ENCODE data around the gene OS9. TPM values are rescaled to one million over a fixed set of nuclear protein-coding genes. Genes with fewer than 3 reads are reported as not detected.

OS9 gene
- total RNA-seq, 1 experiment from 2014 or later = 1,701 TPM

DNA sequence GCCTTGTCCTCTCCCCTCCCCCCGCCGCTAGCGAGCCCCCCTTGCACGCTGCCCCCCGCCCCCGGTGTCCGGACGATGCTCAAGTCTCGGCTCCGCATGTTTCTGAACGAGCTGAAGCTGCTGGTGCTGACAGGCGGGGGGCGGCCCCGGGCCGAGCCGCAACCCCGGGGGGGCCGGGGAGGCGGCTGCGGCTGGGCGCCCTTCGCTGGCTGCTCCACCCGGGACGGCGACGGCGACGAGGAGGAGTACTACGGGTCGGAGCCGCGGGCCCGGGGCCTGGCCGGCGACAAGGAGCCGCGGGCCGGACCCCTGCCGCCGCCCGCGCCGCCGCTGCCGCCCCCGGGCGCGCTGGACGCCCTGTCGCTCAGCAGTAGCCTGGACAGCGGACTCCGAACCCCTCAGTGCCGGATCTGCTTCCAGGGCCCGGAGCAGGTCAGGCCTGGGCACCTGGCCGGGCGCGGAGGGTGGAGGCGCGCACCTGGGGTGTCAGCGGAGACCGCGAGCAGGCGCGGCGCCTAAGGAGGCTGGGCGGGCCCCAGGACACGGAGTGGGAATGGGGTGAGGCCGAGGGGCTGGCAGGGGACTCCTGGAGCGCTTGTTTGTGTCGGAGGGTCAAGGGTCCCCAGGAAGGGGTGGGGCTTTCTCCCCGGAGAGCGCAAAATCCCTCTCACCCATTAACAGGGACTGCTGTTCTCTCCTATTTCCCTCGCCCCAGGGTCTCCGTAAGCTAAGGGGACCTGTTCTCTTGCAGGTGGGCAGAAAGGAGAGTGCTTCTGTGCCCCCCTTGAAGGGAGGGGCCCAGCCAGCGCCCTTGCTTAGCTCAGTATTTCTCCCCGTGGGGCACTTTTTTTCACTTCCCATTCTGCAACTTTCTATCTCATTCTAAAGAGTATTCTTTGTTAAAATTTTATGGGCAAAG is 61.8 kb downstream of the OS9 start:
- Histone ChIP-seq H3K36me3 (peaks cover 15% of the 10 kb centered on the region), H3K27ac (no peak overlapping the region), H3K27me3 (peaks cover 7% of the 10 kb centered on the region), H3K4me1 (peaks cover 24% of the 10 kb centered on the region), H3K4me3 (peak overlapping the region; percentile 60), H3K9me3 (replicated peaks) (no peaks in the 10 kb centered on the region)
- peak; percentile 91 to 92 for DNase-seq

DNA sequence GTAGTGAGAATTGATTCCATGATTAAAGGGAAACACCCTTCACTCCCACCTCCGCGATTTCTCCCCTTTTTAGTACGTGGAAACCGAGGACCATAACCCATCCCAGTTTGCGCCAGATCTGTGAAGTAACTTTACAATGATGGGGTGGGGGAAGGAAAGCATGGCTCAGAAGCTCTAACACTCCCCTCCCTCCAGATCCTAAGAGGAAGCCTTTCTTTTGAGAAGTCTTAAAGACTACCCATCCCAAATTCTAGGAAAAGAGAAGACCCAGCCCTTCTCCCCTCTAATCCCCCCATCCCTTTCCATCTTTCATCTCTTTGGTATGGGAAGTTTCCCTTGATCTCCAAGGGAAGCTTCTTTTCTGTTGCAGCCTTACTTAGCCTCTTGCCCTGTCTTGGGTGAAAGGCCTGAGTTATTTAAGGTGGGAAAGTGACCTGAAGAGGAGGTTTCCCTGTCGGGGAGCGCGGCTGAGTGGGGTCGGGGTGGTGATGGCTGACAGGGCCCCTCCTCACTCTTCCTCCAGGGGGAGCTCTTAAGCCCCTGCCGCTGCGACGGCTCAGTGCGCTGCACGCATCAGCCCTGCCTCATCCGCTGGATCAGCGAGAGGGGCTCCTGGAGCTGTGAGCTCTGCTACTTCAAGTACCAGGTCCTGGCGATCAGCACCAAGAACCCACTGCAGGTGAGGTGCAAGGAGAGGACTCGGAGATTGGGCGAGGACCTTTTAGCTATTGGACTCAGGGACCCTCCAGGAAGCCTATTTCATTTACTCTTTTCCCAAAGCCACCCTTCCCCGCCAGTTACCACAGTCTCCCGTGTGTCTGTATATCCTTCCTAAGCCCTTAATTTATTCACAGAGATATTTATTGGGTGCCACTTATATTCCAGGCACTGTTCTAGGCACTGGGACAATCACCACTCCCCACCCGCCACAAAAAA is 62.7 kb downstream of the OS9 start:
- Histone ChIP-seq H3K36me3 (peaks cover 12% of the 10 kb centered on the region), H3K27ac (no peak overlapping the region), H3K4me1 (peaks cover 20% of the 10 kb centered on the region), H3K9me3 (replicated peaks) (no peaks in the 10 kb centered on the region), H3K27me3 (peaks cover 7% of the 10 kb centered on the region), H3K4me3 (peak overlapping the region; percentile 60)
- DNase-seq = peak; percentile 93 to 96

DNA sequence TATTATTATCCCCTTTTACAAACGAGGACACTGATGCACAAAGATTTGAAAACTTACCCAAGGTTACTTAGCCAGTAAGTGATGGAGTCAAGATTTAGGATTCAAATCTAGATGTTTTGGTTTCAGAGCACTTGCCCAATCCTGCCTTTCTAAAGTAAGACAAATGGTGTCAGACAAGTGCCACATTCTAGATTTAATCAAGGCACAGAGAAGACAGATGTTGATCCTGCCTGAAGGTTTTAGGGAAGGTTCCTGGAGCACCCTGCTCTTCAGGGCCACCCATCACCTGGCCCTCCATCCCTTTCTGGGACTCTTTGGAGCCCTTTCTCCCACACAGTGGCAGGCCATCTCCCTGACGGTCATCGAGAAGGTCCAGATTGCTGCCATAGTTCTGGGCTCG is 63.8 kb downstream of the OS9 start:
- DNase-seq = peak in 1 of 2 experiments; percentile 59
- Histone ChIP-seq H3K27me3 (peaks cover 7% of the 10 kb centered on the region), H3K4me3 (no peak overlapping the region), H3K4me1 (peaks cover 18% of the 10 kb centered on the region), H3K36me3 (peaks cover 21% of the 10 kb centered on the region), H3K27ac (no peak overlapping the region), H3K9me3 (replicated peaks) (no peaks in the 10 kb centered on the region)

DNA sequence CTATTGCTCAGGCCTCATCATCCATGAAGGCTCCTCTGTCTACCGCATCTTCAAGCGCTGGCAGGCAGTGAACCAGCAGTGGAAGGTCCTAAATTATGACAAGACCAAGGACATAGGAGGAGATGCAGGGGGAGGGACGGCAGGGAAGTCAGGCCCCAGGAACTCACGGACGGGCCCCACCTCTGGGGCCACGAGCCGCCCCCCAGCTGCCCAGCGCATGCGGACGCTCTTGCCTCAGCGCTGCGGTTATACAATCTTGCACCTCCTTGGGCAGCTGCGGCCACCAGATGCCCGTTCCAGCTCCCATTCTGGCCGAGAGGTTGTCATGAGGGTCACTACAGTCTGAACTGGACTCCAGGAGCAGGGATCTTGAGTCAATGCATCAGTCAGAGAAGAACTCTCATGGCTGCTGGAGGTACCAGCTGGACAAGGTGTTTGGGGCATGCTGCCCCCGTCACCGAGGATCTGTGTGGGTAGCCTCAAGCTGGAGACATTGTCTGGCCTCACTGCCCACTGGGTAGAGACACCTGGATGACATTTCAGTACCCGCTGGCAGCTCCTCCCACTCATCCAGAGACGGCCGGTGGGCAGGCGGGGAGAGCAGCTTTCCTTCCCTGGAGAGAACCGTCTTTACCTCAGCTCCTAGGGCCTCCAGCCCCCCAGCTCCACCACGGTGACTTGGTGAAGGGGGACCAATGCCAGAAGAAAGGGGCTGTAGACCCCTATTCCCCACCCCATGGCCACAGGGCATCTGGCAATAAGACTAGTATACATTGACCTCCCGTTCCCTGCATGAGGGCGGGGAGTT is 64.8 kb downstream of the OS9 start:
- peak; percentile 68 to 71 for DNase-seq
- peaks cover 7% of the 10 kb centered on the region for H3K27me3 ChIP-seq
- H3K27ac ChIP-seq = no peak overlapping the region
- H3K4me3 ChIP-seq = no peak overlapping the region
- H3K36me3 ChIP-seq = peaks cover 31% of the 10 kb centered on the region
- H3K4me1 ChIP-seq = peaks cover 11% of the 10 kb centered on the region
- no peaks in the 10 kb centered on the region for H3K9me3 ChIP-seq (replicated peaks)

DNA sequence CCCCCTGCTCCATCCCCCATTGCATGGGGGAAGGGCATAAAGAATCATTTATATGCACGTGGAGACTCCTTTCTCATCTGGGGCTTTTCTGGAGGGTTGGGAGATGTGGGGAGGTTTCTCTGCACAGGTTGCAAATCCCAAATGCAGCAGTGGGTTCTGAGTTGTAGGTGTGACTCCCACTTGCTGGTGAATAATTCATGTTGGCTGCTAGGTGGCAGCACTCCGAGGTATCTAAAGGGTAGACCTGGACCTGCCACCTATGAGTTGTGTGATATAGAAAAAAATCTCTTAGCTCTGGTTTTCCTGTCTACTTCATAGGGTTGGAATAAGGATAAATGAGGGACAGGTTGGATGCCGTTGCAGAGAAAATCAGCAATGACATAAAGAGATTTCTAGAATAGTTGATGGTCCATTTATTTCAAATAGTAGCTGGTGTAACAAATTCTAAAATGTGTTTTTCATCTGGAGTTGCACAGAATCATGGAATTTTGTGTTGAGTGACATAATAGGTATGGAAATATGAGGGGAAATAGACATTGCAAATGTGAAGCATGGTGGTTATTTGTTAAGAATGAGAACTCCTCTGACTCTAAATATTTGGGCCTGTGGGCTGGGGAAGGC is 65.5 kb downstream of the OS9 start:
- H3K36me3 ChIP-seq = peaks cover 38% of the 10 kb centered on the region
- no peak overlapping the region for H3K27ac ChIP-seq
- DNase-seq = peak; percentile 62 to 88
- H3K27me3 ChIP-seq = peaks cover 2% of the 10 kb centered on the region
- H3K4me3 ChIP-seq = no peak overlapping the region
- peaks cover 9% of the 10 kb centered on the region for H3K4me1 ChIP-seq
- no peaks in the 10 kb centered on the region for H3K9me3 ChIP-seq (replicated peaks)

DNA sequence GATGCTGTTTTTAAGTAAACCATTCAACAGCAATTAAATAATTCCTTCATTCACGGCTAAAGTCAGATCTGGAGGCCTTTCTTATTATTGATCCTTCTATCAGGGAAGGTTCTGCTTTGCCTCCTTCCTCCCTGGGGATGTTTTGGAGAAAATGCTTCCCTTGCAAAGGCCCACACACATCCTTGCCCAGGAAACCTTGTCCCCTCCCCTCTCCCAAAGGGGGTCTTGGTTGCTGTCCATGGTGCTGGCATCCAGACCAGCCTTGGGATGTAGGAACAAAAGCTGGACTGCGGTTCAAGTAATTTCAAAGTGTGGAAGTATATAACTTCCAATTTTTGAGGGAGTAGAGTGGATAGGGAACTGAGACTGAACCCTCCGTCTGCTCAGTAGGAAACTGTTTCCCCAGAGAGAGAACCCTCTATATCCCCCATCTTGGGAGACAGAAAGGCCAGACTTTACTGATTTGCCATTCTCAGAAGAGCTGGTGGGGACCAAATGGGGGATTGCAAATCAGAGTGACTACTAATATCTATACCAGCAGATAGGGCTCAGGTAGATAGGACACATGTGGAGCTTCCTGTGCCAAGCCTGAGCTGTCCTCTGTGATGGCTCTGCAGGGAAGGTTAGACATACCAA is 66.5 kb downstream of the OS9 start:
- DNase-seq = peak in 1 of 2 experiments; percentile 96
- no peaks in the 10 kb centered on the region for H3K27me3 ChIP-seq
- peaks cover 46% of the 10 kb centered on the region for H3K36me3 ChIP-seq
- H3K4me1 ChIP-seq = peaks cover 7% of the 10 kb centered on the region
- no peak overlapping the region for H3K27ac ChIP-seq
- H3K4me3 ChIP-seq = no peak overlapping the region
- no peaks in the 10 kb centered on the region for H3K9me3 ChIP-seq (replicated peaks)

DNA sequence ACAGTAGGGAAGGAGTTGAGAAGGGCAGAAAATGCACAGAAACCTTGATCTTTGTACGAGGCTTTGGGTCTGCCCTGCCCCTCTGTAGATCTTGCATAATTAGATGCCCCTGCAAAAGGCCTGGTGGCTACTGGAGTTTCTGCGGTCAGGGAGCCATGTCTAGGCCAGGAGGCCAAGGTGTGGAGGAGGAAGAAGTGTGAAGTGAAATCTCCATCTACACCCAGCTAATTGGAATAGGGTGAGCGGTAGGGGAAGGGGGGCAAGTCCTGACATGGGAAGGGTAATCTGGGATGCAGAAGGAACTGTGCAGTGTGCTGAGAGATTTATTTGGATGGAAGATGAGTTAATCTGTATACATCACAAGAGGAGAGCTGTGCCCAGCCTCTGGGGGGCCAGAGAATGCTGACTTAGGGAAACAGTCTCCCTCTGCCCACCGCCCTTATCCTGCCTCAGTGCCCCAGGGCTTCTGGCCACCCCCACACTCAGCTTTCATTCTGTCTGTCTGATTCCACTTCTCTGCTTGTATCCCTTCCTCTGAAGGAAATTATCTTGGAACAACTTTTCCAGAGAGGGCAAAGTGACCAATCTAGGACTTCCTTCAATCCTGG is 67.6 kb downstream of the OS9 start:
- peaks cover 49% of the 10 kb centered on the region for H3K36me3 ChIP-seq
- peak; percentile 60 to 64 for DNase-seq
- H3K4me1 ChIP-seq = peaks cover 1% of the 10 kb centered on the region
- no peak overlapping the region for H3K27ac ChIP-seq
- no peak overlapping the region for H3K4me3 ChIP-seq
- H3K27me3 ChIP-seq = no peaks in the 10 kb centered on the region
- H3K9me3 ChIP-seq (replicated peaks) = no peaks in the 10 kb centered on the region

DNA sequence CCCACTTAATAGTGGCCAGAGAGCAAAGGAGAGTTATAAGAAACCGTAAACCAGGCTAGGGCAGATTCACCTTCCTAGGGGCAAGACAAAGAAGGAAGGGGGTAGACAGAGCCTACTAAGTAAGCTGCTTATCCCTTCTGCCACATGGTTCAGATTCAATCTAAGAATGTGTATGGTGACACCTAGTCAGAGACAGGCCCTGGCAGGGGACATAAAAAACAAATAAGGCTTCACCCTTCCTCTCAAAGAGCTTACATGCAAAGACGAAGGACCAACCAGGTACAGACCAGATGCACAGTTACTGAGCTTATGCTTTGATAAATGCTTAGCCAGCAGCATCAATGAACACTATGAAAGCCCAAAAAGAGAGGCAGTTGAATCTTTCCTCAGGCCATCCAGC is 68.5 kb downstream of the OS9 start:
- peak in 1 of 2 experiments; percentile 60 for DNase-seq
- Histone ChIP-seq H3K27ac (no peak overlapping the region), H3K4me3 (no peak overlapping the region), H3K27me3 (no peaks in the 10 kb centered on the region), H3K36me3 (peaks cover 59% of the 10 kb centered on the region), H3K4me1 (peaks cover 3% of the 10 kb centered on the region; the same call in 1 of the 2 replicates), H3K9me3 (replicated peaks) (no peaks in the 10 kb centered on the region)

DNA sequence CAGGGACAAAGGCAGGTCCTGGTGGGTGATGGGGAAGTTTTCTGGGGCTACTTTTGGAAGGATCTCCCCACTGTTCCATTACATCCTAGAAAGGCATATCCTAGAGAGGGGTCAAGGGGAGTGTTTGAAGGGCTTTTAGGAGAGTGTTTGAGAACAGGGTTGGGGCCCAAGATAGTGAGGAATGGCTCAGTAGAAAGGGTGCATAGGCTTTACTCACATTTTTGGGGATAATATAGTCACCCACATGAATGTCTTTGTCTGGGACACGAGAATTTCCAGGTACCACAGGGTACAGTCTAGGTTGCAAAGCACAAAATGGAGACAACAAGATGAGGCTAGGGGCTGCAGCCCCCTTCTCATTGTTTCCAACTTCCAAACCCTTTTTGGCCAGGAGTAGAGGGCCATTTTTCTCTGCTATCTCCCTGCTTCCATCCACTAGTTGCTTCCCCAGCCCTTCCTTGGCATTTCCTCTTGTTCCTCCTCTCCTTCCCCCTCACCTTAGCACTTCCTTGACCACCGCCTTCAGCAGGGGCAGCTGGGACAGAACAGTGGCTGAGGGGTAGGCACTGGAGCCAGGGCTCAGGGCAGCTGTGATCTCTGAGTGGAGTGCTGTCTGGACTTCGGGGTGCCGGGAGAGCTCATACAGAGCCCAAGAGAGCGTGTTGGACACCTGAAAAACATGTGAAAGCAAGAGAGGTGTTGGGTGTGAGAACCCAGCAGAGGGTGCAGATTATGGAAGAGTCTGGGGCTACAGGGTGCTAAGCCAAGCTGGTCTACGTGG is 70.1 kb downstream of the OS9 start:
- H3K4me1 ChIP-seq = peaks cover 5% of the 10 kb centered on the region; the same call in 1 of the 2 replicates
- H3K4me3 ChIP-seq = no peak overlapping the region
- H3K36me3 ChIP-seq = peaks cover 73% of the 10 kb centered on the region
- no peaks in the 10 kb centered on the region for H3K27me3 ChIP-seq
- DNase-seq = peak in 1 of 2 experiments; percentile 62
- H3K27ac ChIP-seq = no peak overlapping the region
- H3K9me3 ChIP-seq (replicated peaks) = no peaks in the 10 kb centered on the region

DNA sequence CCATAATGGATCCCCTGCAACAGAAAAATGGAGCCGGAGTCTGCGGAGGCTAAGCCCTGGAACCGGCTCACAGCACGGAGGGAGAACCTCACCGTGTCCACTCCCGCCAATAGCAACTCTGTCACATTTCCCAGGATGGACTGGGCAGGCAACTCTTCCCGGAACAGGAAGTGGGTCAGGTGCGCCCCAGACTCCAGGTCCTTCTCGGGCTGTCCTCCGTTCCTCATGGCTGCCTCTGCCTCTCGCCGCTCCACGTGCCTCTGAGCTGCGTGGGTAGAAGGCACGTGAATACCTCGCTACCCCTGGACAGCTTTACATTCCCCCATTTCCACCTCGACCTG is 70.7 kb downstream of the OS9 start:
- DNase-seq = peak; percentile 62 to 67
- no peak overlapping the region for H3K27ac ChIP-seq
- no peaks in the 10 kb centered on the region for H3K9me3 ChIP-seq (replicated peaks)
- no peak overlapping the region for H3K4me3 ChIP-seq
- H3K4me1 ChIP-seq = peaks cover 5% of the 10 kb centered on the region; the same call in 1 of the 2 replicates
- no peaks in the 10 kb centered on the region for H3K27me3 ChIP-seq
- peaks cover 76% of the 10 kb centered on the region for H3K36me3 ChIP-seq

DNA sequence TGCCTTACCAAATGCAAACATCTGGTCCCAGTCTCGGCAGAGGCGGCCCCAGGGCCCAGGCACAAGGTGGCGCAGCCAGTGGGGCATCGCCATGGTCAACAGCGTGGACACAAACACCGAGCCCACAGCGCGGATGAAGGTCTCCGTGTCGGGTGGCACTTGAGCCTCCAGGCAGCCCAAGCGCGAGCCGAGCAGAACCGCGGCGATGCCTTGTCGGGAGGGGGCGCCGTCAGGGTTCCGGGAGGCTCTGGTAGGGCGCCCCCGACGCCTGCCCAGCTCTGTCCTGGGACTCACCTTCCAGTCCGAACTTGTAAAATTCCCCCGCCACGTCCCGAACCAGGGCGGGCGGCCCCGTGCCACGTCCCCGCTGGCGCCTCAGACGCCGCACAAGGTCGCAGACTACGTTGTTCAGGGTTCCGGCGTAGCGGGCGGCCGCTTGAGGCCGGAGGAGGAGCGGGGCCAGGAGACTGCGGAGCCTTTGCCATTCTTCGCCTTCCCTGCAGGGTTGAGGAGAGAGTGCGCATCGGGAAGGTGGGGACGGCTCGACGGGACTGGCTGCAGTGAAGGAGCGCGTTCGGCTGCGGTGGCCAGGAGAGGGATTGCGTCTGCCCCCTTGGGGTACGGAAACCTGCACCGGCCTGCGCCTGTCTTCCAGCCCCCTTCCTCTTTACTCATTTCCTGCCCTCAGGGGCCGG is 71.2 kb downstream of the OS9 start:
- Histone ChIP-seq H3K27me3 (no peaks in the 10 kb centered on the region), H3K9me3 (replicated peaks) (no peaks in the 10 kb centered on the region), H3K4me1 (peaks cover 5% of the 10 kb centered on the region; the same call in 1 of the 2 replicates), H3K36me3 (peaks cover 81% of the 10 kb centered on the region), H3K4me3 (no peak overlapping the region), H3K27ac (no peak overlapping the region)
- DNase-seq = peak; percentile 64 to 74

Data from SJCRH30 (cell line).